ENCODE measurements around the gene IRF2BP2. TPM values are rescaled to one million over a fixed set of nuclear protein-coding genes. Genes with fewer than 3 reads are reported as not detected.
A peak's percentile ranks its signal among the peaks of the same experiment; 100 is the strongest.
"Not testable (repeated sequence)": the region's sequence is repeated elsewhere in the genome, so short reads cannot be mapped to it uniquely, and the experiment has no call there.

Gene IRF2BP2
- total RNA-seq, 1 donor from 2014 or later = 170 TPM

DNA sequence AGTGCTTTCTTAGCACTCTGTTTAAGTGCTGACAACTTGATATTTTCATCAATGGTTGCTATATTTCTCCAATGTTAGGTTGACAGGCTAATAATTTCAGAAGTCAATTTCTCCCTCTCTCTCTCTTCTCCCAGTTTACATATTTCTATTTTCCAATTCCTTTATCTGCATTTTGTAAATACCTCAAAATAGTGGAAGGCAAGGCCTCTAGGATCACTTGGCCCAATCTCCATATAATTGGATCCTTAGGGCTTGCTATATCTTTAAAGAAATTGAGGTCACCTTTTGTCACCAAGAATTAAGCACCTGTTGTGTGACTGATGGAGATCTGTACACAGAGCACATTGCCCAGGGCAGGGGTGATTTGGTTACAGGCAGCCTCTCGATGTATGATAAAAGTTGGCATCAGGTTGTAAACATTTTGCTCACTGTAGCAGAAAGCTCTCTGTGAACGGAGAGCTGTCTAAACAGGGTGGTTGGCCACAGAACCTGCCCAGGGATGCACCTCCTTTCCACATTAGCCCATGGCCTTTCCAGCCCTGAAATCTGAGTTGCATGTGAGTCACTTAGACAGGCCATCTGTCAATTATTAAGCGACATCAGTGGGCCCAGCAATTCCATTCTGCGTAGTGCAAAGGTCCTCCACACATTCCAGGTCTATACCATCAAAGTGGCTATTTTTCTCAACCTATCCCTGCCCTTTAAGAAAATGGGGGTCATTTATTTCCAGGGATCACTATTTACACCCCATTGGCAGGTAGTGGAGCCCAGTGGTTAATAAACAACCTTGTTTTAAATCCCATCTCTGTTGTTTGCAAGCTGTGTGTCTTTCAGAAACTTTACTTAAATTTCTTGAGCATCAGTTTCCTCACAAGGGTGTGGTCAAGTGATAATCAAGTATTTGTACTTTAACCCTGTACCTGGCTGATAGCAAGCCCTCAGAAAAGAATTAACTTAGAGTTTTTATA is 29.1 kb upstream of the IRF2BP2 start:
- no peaks in the 10 kb centered on the region for H3K4me1 Mint-ChIP-seq (ENCODE audit: unreplicated experiment)
- no peak for DNase-seq (ENCODE audit: extremely low spot score, unreplicated experiment)
- no peaks in the 10 kb centered on the region for H3K36me3 Mint-ChIP-seq (ENCODE audit: unreplicated experiment)
- peaks cover 4% of the 10 kb centered on the region for H3K9me3 Mint-ChIP-seq (ENCODE audit: unreplicated experiment)
- TF ChIP-seq, protein P1, sequence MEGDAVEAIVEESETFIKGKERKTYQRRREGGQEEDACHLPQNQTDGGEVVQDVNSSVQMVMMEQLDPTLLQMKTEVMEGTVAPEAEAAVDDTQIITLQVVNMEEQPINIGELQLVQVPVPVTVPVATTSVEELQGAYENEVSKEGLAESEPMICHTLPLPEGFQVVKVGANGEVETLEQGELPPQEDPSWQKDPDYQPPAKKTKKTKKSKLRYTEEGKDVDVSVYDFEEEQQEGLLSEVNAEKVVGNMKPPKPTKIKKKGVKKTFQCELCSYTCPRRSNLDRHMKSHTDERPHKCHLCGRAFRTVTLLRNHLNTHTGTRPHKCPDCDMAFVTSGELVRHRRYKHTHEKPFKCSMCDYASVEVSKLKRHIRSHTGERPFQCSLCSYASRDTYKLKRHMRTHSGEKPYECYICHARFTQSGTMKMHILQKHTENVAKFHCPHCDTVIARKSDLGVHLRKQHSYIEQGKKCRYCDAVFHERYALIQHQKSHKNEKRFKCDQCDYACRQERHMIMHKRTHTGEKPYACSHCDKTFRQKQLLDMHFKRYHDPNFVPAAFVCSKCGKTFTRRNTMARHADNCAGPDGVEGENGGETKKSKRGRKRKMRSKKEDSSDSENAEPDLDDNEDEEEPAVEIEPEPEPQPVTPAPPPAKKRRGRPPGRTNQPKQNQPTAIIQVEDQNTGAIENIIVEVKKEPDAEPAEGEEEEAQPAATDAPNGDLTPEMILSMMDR (IDR thresholded peaks at IDR 0.05) = no peak
- H3K4me3 Mint-ChIP-seq (ENCODE audit: unreplicated experiment) = no peak overlapping the region
- no peaks in the 10 kb centered on the region for H3K27me3 Mint-ChIP-seq (ENCODE audit: unreplicated experiment)
- no peak overlapping the region for H3K27ac Mint-ChIP-seq (ENCODE audit: unreplicated experiment)

DNA sequence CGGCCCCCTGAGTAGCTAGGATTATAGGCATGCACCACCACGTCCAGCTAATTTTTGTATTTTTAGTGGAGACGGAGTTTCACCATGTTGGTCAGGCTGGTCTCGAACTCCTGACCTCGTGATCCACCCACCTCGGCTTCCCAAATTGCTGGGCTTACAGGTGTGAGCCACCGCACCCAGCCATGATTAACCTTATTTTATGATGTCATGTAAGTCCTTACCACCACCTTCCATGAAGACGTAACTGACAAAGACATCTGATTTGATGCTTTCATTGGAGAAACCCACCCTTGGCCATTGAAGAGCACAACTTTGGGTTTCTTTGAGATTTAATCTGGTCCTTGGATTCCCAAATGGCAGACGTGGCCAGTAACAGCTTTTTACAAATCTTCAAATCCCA is 24.9 kb upstream of the IRF2BP2 start:
- H3K27me3 Mint-ChIP-seq (ENCODE audit: unreplicated experiment); DNase-seq (ENCODE audit: extremely low spot score, unreplicated experiment); H3K27ac Mint-ChIP-seq (ENCODE audit: unreplicated experiment); H3K9me3 Mint-ChIP-seq (ENCODE audit: unreplicated experiment); H3K4me3 Mint-ChIP-seq (ENCODE audit: unreplicated experiment); H3K36me3 Mint-ChIP-seq (ENCODE audit: unreplicated experiment): not testable (repeated sequence)
- peaks cover 16% of the 10 kb centered on the region for H3K4me1 Mint-ChIP-seq (ENCODE audit: unreplicated experiment)

DNA sequence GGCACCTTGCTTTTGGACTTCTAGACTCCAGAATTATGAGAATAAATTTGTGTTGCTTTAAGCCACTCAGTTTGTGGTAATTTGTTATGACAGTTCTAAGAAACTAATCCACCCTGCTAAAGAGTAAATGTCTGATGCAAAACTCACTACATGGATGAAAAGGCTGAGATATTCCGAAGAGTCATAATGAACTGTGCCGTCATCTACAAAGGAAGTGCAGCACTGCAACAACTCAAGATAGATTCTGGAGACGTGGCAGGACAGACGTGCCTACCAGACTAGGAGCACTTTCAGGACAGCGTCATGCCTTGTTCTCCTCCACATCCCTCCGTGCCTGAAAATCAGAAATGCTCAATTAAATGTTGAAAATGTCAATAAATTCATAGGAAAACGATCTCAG is 24.4 kb upstream of the IRF2BP2 start:
- H3K9me3 Mint-ChIP-seq (ENCODE audit: unreplicated experiment) = peaks cover 4% of the 10 kb centered on the region
- H3K4me3 Mint-ChIP-seq (ENCODE audit: unreplicated experiment) = no peak overlapping the region
- H3K36me3 Mint-ChIP-seq (ENCODE audit: unreplicated experiment) = no peaks in the 10 kb centered on the region
- no peak for DNase-seq (ENCODE audit: extremely low spot score, unreplicated experiment)
- H3K4me1 Mint-ChIP-seq (ENCODE audit: unreplicated experiment) = peaks cover 16% of the 10 kb centered on the region
- H3K27me3 Mint-ChIP-seq (ENCODE audit: unreplicated experiment) = no peaks in the 10 kb centered on the region
- TF ChIP-seq, protein P1 (IDR thresholded peaks at IDR 0.05) = no peak
- H3K27ac Mint-ChIP-seq (ENCODE audit: unreplicated experiment) = no peak overlapping the region

DNA sequence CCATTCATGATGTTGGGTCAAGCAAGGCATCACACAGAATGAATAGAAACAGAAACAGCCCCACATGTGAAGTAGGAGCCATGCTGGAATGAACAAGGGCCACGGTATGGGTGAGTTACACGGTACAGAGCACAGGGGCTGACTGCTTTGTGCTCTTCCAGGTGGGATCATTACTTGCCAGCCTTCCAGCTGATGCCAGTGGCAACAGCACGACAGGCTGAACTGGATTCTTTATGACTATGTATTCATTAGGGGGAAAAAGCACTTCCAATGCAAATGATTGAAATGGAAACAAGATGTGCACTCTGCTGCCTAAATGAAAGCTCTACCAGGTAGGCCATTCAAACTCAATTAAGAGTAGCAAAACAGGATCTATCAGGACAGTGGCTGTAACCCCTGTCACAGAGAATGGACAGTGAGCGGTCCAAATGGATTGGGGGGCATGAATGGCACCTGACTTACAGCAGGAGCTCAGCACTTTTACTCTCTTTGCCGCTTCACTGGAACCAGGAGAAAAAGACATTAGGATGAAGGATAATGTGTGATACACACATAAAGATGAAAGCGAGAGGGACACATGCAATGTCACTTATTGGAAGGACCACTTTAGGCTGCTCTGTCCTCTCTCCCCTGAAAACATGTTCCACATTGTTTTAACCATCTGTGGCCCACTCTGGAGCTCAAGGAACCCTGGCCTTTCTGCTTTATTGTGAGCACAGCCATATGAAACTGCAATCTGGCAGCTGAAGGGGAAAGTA is 23.4 kb upstream of the IRF2BP2 start:
- Mint-ChIP-seq H3K36me3 (ENCODE audit: unreplicated experiment) (no peaks in the 10 kb centered on the region), H3K4me3 (ENCODE audit: unreplicated experiment) (no peak overlapping the region)

DNA sequence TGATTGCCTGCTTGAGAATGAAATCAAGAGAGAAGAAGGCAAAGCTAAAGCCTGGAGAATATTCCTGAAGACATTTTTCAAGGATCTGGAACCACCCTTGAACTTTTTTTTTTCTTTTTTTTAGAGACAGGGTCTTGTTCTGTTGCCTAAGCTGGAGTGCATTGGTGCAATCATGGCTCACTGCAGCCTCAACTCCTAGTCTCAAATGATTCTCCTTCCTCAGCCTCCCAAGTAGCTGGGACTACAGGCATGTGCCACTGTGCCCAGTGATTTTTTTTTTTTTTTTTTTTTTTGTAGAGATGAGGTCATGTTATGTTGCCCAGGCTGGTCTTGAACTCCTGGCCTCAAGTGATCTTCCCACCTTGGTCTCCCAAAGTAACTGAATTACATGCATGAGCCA is 22.2 kb upstream of the IRF2BP2 start:
- DNase-seq (ENCODE audit: extremely low spot score, unreplicated experiment) = no peak
- Mint-ChIP-seq H3K4me1 (ENCODE audit: unreplicated experiment) (peaks cover 29% of the 10 kb centered on the region), H3K36me3 (ENCODE audit: unreplicated experiment) (no peaks in the 10 kb centered on the region), H3K9me3 (ENCODE audit: unreplicated experiment) (no peaks in the 10 kb centered on the region), H3K4me3 (ENCODE audit: unreplicated experiment) (no peak overlapping the region), H3K27ac (ENCODE audit: unreplicated experiment) (peak overlapping the region; percentile 83), H3K27me3 (ENCODE audit: unreplicated experiment) (no peaks in the 10 kb centered on the region)
- TF ChIP-seq, protein P1 (IDR thresholded peaks at IDR 0.05) = no peak

More for the DNA sequence above, 23.4 kb upstream of the IRF2BP2 start:
- no peaks in the 10 kb centered on the region for H3K27me3 Mint-ChIP-seq (ENCODE audit: unreplicated experiment)
- H3K4me1 Mint-ChIP-seq (ENCODE audit: unreplicated experiment) = peaks cover 17% of the 10 kb centered on the region
- TF ChIP-seq, protein P1 (IDR thresholded peaks at IDR 0.05) = no peak
- H3K27ac Mint-ChIP-seq (ENCODE audit: unreplicated experiment) = no peak overlapping the region
- H3K9me3 Mint-ChIP-seq (ENCODE audit: unreplicated experiment) = no peaks in the 10 kb centered on the region
- DNase-seq (ENCODE audit: extremely low spot score, unreplicated experiment) = no peak
